SW 1271 (cell line): ENCODE data around the gene EPN1.
"Not testable (repeated sequence)": the region's sequence is repeated elsewhere in the genome, so short reads cannot be mapped to it uniquely, and the experiment has no call there.

ENCODE experiments used
- DNase-seq, 2 experiments: peaks; one replicate each; lab custom pipeline; 2025; lab: John Stamatoyannopoulos, UW

The EPN1 gene

DNA sequence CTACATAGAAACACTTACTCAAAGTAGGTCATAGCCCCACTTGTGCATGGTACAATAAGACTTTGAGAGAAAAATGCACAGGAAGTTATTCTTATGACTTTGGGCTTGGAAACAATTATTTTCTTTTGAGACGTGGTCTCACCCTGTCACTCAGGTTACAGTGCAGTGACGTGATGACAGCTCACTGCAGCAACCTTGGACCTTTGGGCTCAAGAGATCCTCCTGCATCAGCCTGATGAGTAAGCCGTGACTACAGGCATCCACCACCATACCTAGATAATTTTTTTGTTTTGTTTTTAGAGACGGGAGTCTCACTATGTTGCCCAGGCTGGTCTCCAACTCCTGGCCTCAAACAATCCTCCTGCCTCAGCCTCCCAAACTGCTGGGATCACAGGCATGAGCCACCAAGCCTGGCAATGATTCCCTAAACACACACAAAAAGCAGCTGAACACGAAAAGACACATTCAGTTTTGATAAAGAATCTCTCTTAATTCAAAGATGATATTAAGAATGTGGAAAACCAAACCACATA is 45.3 kb downstream of the EPN1 start:
- no peak for DNase-seq

GRCh38 chr19:55720801-55721200 is 45.8 kb downstream of the EPN1 start:
- no peak for DNase-seq

DNA sequence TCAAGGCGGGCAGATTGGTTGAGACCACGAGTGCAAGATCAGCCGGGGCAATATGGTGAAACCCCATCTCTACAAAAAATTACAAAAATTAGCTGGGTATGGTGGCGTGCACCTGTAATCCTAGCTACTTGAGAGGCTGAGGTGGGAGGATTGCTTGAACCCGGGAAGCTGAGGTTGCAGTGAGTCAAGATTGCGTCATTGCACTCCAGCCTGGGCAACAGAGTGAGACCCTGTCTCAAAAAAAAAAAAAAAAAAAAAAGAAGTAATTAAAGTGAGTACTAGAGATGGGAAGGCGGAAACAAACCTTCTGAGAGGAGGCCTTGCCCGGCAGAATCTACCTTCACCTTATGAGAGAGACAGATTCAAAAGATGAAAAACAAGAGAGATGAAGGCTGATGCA is 48.5 kb downstream of the EPN1 start:
- no peak for DNase-seq

- DNase-seq: not testable (repeated sequence)
These were observed 55.4 kb downstream of the EPN1 start for GRCh38 chr19:55730378-55730777.

DNA sequence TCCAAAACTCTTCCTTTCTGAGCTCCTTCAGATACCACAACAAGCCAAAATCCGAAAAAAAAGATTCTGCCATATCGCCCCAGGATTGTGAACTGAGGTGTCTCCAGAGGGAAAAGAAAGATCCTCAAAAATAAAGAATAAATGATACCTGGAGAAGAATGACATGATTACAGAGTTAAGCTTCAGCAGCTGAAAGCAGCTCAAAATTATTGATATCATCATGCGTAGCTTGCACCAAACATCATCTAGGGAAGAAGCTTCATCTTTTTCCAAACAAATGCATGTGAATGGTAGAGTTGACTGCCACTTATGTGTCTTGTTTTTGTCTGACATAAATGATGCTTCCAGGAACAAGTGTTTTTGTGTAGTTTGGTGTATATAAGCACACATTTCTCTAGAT is 63.3 kb downstream of the EPN1 start, which contains the start of gene NLRP9:
TSS of gene NLRP9 (minus strand) at position 101 of the 400 bp plus-strand sequence. CDS start at position 73, 28 bp downstream.
- DNase-seq: no peak

DNA sequence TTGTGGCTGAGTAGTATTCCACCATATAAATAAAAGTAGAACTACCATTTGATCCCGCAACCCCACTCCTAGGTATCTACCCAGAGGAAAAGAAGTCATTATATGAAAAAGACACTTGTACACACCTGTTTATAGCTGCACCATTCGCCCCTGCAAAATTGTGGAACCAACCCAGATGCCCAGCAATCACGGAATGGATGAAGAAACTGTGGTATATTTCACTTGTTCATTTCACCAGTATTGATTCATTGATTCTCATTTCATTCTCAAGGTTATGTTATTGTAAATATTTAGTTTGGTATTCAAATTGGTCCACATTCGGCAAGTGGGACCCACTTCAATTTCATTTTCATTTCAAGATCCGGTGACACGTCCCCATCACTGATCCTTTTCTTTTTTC is 75.7 kb downstream of the EPN1 start:
- no peak for DNase-seq

DNA sequence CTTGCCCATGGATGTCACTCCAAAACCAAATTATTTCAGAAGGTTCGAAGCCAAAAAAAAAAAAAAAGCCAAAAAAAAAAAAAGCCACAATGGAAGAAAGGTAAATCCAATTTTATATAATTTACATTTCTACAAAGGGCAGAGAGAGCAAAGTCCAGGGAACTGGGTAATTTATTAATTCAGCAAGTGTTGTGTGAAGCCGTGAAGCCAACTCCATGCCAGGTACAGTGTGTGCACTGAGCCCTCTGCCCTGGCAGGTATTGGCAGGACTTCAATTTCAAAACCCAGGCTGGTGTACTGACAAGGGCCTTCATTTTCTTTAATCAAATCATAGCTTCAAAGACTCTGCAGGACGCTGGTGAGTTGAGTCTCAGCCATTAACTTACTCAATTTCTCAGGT is 78.4 kb downstream of the EPN1 start:
- no peak for DNase-seq

DNA sequence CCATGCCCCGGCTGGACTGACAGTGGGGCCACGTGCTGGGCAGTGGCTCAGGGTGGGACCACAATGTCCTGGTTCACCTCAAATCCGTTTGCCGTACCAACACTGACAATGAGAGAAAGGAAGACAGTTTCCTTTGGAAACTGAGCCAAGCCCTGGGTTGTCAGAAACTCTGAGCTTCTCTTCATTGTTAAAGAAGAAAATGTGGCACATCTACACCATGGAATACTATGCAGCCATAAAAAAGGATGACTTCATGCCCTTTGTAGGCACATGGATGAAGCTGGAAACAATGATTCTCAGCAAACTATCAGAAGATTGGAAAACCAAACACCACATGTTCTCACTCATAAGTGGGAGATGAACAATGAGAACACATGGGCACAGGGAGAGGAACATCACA is 81.8 kb downstream of the EPN1 start:
- DNase-seq: not testable (repeated sequence)

- not testable (repeated sequence) for DNase-seq
These were observed 83.8 kb downstream of the EPN1 start, which contains the start of gene RFPL4A for GRCh38 chr19:55758797-55759196. Gene RFPL4A (plus strand): TSS chr19:55759097. CDS start chr19:55761801, 2,704 bp downstream.
